GM04503 (cell line): ENCODE data around the gene ZCCHC9.
"Not testable (repeated sequence)": the region's sequence is repeated elsewhere in the genome, so short reads cannot be mapped to it uniquely, and the experiment has no call there.

ENCODE experiments used
- DNase-seq: peaks from one replicate; pipeline ENCODE4 v3.0.0-alpha.2; 2012; ENCODE audit warnings: low read depth

Gene ZCCHC9

GRCh38 chr5:81301271-81302015 is at the start of gene ZCCHC9:
ZCCHC9 (plus strand) TSS chr5:81301587; CDS start chr5:81304758, 3,171 bp downstream.
- peak; percentile 73 for DNase-seq

DNA sequence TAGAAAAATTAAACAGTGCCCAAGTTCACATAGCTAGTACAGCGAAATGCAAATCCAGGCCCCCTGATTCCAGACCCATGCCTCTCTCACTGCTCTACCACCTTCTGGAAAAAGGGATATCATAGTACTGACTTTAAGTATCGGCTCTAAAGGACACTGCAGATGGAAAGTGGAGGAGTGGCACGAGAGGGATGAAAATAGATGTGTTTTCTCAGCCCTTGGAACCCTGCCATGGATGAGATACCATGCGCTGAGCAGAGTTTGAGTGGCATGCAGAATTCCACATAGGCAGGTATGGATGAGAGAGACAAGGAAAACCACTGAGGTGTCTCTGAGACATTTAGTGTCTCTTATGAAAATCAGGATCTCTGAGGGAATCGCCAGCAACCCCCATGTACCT is 49.5 kb upstream of the ZCCHC9 start:
- no peak for DNase-seq

DNA sequence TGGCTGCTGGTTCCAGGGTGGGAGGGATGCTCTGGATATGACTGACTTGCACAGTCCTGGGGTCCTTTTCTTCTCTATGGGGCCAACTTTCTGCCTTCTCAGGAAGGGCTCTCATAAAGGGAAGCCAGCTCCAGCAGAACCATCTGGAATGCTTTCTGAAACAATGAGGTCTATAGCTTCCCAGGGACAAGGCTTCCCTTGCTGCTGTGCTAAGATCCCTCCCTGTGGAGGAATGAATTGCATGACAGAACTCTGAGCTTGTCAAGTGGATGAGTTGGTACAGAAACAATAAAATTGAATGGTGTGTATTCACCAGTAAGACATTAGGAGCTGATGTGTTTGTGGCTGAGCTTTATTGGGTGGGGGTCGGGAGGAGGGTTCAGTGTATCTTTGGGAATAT is 48.5 kb upstream of the ZCCHC9 start:
- DNase-seq, result no peak

- no peak for DNase-seq
Measured at GRCh38 chr5:81253875-81254274, 47.5 kb upstream of the ZCCHC9 start.

GRCh38 chr5:81254886-81255559 is 46.4 kb upstream of the ZCCHC9 start:
- DNase-seq, result no peak

- no peak for DNase-seq
Measured at GRCh38 chr5:81256766-81257165, 44.6 kb upstream of the ZCCHC9 start.

DNA sequence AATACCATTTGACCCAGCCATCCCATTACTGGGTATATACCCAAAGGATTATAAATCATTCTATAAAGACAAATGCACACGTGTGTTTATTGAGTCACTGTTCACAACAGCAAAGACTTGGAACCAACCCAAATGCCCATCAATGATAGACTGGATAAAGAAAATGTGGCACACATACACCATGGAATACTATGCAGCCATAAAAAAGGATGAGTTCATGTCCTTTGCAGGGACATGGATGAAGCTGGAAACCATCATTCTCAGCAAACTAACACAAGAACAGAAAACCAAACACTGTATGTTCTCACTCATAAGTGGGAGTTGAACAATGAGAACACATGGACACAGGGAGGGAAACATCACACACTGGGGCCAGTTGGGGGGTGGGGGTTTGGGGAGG is 38.6 kb upstream of the ZCCHC9 start:
- not testable (repeated sequence) for DNase-seq

DNA sequence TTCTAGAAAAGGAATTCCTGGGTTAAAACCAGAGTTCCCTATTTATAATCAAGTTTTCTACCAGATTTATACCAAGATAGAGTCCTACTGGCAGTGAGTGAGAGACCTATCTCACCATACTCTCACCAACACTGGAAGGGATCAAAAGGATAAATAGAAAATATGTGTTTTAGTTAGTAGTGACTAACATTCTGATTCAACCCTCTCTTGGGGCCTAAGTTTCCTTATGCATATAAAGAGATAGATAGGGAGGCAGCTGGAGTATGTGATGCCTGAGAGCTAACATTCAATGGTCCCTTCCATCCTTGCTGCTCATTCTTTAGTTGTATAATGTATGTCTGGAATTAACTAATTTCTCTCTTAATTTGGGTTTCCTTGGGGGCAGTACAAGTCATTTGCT is 36.3 kb upstream of the ZCCHC9 start:
- DNase-seq, result no peak

GRCh38 chr5:81268521-81269196 is 32.7 kb upstream of the ZCCHC9 start:
- DNase-seq, result peak; percentile 75

- no peak for DNase-seq
Measured at GRCh38 chr5:81269751-81270393, 31.5 kb upstream of the ZCCHC9 start.

GRCh38 chr5:81270394-81271027 is 30.9 kb upstream of the ZCCHC9 start:
- not testable (repeated sequence) for DNase-seq

DNA sequence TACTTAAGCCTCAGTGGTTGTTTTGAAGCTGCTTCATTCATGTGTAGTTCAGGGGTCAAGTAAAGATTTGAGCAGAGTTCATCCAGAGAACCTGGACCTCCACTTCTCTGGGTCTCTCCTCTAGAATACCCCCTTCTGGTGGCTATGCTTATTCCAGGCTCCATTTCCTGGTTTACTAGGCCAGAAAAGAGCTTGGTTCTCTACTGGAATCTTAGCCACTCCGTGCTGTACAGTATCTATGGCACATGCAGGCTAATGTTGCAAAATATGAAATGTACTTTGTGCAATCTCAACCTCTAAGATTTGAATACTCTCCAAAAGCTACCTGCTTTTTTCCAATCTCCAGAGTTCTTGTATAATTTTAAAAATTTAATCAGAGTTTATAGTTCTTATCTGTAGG is 17.4 kb upstream of the ZCCHC9 start:
- no peak for DNase-seq

GRCh38 chr5:81286059-81286617 is 15.2 kb upstream of the ZCCHC9 start:
- DNase-seq, result no peak

- no peak for DNase-seq
Measured at GRCh38 chr5:81288021-81288433, 13.4 kb upstream of the ZCCHC9 start.

GRCh38 chr5:81290146-81290545 is 11.2 kb upstream of the ZCCHC9 start:
- no peak for DNase-seq

GRCh38 chr5:81292130-81292529 is 9.3 kb upstream of the ZCCHC9 start:
- no peak for DNase-seq

DNA sequence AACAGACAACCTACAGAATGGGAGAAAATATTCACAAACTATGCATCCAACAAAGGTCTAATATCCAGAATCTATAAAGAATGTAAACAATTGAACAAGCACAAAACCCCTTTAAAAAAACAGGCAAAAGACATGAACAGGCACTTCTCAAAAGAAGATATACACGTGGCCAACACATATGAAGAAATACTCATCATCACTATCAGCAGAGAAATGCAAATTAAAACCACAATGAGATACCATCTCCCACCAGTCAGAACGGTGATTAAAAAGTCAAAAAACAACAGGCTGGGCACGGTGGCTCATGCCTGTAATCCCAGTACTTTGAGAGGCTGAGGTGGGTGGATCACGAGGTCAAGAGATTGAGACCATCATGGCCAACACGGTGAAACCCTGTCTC is 7.4 kb upstream of the ZCCHC9 start:
- DNase-seq, result not testable (repeated sequence)

- no peak for DNase-seq
Measured at GRCh38 chr5:81297531-81297930, 3.9 kb upstream of the ZCCHC9 start.

DNA sequence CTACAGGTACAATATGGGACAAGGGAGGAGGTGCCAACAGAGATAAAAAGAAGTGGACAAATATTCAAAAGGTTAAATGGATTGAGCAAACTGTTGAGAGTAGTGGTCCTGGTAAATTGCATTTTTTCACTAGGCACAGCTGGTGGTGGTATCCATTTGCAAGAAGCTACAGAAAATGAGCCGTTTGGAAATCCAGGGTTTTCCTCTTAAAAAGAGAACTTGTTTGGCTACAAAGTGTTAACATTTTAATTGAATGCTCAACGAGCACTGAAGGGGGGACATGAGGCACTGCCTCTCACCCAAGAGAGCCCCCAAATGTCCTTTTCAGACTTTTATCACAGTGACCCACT is 491 bp upstream of the ZCCHC9 start:
- DNase-seq, result no peak

- DNase-seq, result no peak
Measured at GRCh38 chr5:81302596-81302995, 1.2 kb downstream of the ZCCHC9 start.

DNA sequence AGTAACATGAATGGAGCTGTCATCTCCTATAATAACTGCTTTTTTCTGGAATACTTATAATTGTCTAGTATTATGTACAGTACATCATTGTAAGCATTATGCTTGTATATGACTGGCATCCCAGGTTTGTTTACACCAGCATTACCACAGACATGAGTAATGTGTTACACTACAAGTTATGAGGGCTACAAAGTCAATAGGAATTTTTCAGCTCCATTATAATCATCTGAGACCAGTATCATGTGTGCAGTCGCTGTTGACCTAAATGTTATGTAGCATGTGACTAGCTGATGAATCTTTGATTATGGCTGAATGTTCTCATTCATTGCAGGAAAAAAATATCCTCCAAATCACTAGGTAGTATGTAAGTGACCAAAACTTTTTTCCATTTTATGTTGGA is 2.2 kb downstream of the ZCCHC9 start:
- peak; percentile 33 for DNase-seq

GRCh38 chr5:81305785-81306184 is 4.4 kb downstream of the ZCCHC9 start:
- no peak for DNase-seq
